H54 (cell line): Measurements from ENCODE around the gene DHX57.

Source experiments
- DNase-seq: peaks from one replicate; pipeline ENCODE4 v3.0.0; 2011; ENCODE audit warnings: low spot score, mixed read lengths; ENCODE audit not compliant: insufficient read length
- FAIRE-seq: peaks from 3 replicates; lab custom pipeline; 2011; peaks lifted over from hg19 to GRCh38; lab: Jason Lieb, UNC
- POLR2A ChIP-seq: IDR thresholded peaks from 2 replicates; pipeline ENCODE4 v1.6.1; 2011; ENCODE audit warnings: low read depth, mild to moderate bottlenecking, low read length

Gene DHX57

GRCh38 chr2:38889045-38889444 is 13.3 kb upstream of the DHX57 start:
- no peak for FAIRE-seq
- no peak for DNase-seq
- no peak for TF ChIP-seq POLR2A

DNA sequence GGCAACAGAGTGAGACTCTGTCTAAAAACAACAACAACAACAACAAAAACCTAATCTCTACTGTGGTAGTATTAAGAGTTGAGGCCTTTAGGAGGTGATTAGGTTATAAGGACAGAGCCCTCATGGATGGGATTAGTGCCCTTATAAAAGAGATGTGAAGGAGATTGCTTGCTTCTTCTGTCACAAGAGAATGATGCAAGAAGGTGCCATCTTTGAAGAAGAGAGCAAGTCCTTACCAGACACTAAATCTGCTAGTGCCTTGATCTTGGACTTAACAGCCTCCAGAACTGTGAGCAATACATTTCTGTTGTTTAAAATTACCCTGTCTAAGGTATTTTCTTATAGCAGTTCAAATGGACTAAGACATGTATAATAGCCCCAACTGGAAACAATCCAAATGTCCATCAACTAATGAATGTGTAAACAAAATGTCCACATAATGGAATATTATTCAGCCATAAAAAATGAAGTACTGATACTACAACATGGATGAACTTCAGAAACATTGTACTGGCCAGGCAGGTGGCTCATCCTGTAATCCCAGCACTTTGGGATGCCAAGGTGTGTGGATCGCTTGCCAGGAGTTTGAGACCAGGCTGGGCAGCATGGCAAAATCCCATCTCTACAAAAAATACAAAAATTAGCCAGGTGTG is 12.3 kb upstream of the DHX57 start:
- no peak for FAIRE-seq
- TF ChIP-seq POLR2A: no peak
- DNase-seq: no peak

- no peak for TF ChIP-seq POLR2A
- FAIRE-seq: no peak
- DNase-seq: no peak
These were observed 11.6 kb upstream of the DHX57 start for GRCh38 chr2:38887347-38887746.

DNA sequence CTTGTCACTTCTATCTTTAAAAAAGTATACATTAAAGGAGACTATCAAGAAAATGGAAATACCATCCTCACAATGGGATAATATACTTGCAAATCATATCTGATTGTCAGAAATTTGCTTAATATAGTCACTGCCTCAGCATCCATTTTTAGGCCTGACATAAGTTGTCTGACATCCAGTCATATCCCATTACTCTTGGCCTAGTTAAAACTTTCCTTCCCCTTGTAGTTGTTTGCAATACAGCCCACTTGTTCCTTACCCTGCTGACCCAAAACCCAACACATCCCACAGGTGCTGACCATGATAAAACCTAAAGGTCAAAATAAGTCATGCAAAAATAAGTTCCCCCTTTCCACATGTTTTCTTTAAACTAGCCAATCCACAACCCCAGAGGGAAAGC is 10.3 kb upstream of the DHX57 start:
- DNase-seq (no peak), FAIRE-seq (no peak)
- no peak for TF ChIP-seq POLR2A

DNA sequence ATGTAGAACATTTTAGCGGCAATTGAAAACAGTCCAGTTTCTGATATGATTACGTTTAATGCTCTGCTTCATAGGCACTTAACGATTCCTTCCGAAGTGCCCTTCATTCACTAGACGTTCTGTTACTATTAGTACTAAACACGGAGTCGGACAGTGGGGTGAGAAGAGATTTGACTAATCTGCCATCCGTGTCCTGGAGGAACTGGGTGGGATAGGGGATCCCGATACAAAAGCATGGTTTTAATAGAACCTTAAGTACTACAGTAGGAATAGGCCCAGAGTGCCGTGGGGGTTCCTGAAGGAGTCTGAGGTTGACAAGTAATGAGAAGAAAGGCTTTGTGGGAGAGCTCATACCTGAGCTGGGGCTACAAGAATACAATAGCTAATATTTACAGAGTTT is 673 bp upstream of the DHX57 start:
- DNase-seq: no peak
- FAIRE-seq: no peak
- no peak for TF ChIP-seq POLR2A

DNA sequence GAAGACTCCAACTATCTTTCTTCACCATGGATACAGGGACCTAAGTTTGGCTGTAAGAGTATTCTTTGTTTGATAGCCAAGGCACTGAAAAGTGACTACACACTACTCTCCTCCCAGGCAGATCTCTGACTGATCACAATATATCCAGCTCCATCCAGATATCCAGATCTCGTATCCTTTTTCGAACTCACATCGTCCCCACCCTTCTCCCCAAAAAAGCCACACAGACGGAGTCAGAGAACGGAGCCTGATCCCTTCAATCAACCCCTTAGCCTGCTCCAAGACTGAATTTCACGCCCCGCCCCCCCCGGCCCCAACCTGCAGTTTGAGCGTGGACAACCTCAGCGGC is 533 bp downstream of the DHX57 start:
- no peak for TF ChIP-seq POLR2A
- DNase-seq (no peak), FAIRE-seq (peak; percentile 60)

DNA sequence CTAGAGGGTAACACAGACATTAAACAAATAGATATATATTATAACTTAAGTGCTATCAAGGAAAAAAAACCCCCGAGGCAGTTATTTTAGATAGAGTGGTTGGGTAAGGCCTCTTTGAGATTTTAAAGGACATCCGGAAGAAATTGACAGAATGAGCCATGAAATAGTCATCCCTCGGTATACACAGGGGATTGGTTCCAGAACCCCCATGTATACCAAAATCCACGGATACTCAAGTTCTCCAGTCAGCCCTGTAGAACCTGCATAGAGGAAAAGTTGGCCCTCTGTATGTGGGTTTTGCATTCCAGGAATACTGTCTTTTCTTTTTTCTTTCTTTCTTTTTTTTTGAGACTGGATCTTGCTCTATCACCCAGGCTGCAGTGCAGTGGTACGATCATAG is 2.0 kb downstream of the DHX57 start:
- TF ChIP-seq POLR2A: no peak
- DNase-seq (no peak), FAIRE-seq (no peak)

GRCh38 chr2:38871432-38871831 is 4.3 kb downstream of the DHX57 start:
- FAIRE-seq: no peak
- TF ChIP-seq POLR2A: no peak
- DNase-seq: no peak

GRCh38 chr2:38866773-38867443 is 8.8 kb downstream of the DHX57 start:
- TF ChIP-seq POLR2A: no peak
- no peak for FAIRE-seq
- no peak for DNase-seq

- DNase-seq: no peak
- peak; percentile 15 for FAIRE-seq
- no peak for TF ChIP-seq POLR2A
These were observed 12.6 kb downstream of the DHX57 start for GRCh38 chr2:38863061-38863695.

GRCh38 chr2:38862476-38862875 is 13.3 kb downstream of the DHX57 start:
- FAIRE-seq (no peak), DNase-seq (no peak)
- TF ChIP-seq POLR2A: no peak

- FAIRE-seq (no peak), DNase-seq (no peak)
- no peak for TF ChIP-seq POLR2A
These were observed 19.6 kb downstream of the DHX57 start for GRCh38 chr2:38856165-38856564.

- no peak for TF ChIP-seq POLR2A
- no peak for DNase-seq
- FAIRE-seq: no peak
These were observed 25.7 kb downstream of the DHX57 start for GRCh38 chr2:38850045-38850444.

DNA sequence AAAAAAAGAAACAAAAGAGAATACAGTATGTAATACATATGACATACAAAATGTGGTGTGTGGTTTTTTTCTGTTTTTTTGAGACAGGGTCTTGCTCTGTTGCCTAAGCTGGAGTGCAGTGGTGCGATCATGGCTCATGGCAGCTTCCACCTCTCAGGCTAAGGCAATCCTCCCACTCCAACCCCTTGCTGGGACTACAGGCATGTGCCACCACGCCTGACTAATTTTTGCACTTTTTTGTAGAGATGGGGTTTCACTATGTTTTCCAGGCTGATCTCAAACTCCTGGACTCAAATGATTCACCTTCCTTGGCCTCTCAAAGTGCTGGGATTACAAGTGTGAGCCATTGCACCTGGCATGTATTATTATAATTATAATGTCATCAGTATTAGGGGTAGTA is 38.9 kb downstream of the DHX57 start:
- DNase-seq: no peak
- FAIRE-seq: no peak
- TF ChIP-seq POLR2A: no peak

- FAIRE-seq: no peak
- no peak for DNase-seq
- no peak for TF ChIP-seq POLR2A
These were observed 39.7 kb downstream of the DHX57 start for GRCh38 chr2:38835990-38836389.
